HG03159 (cell line): ENCODE results near the gene IKZF3.
A peak's percentile ranks its signal among the peaks of the same experiment; 100 is the strongest.
"Not testable (repeated sequence)": the region's sequence is repeated elsewhere in the genome, so short reads cannot be mapped to it uniquely, and the experiment has no call there.

Source experiments
- ATAC-seq: cut with Tn5 transposase; IDR thresholded peaks from one replicate; pipeline ENCODE4 v1.9.1; 2021; ENCODE audit warnings: mild to moderate bottlenecking, moderate library complexity; ENCODE audit not compliant: unreplicated experiment

IKZF3 gene

DNA sequence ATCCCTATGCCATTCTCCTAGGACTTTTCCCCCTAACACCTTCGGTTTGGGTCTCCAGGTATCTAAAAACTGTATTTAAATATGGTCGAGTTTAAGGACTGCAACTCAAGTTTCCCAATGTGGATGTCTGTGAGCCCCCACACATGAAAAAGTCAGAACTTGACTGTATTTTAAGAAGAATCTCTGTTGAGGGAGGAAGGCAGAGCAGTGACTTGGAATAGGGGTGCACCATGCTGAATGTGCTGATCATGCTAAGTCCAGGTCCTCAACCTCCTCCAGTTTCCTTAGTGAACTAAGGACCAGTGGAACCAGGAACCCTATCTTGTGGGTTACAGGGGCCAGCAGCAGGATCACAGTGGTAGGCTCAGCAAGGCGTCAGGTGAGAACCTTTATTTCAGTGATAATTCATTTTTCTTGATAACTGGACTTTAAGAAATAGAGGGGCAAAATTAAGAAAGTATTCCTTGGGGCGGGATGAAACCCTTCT is 106.9 kb downstream of the IKZF3 start:
- ATAC-seq = no peak

DNA sequence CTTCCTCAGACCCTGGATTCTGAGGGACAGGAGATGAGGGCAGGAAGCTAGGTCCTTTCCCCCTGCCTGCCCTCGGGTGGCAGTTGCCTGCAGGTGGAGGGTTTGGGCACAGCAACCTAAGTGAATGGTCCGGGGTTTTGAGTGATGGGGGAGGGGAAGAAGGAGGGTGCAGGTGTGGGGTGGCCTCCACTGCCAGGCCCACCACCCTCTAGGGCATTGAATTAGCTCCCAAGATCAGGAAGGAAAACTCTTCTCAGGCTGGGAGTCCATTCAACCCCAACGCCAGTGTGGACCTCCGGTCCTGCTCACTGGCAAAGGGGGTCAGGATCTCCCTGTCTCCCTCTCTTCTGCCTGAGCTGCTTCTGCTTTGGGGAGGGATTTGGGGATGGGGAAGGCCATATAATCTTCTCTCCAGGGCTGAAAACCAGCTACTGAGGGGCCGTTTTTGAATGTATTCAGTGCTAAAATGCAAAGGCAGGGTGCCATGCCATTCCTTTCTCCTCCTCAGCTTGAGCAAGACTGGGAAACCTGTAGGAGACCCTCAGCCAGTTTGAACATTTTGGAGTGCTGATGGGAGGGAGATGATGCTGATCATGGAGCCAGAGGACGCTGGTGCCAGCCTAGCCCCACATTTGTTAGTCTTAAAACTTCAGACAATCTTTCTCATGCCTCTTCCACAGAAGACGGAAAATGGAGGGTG is 107.6 kb downstream of the IKZF3 start:
- no peak for ATAC-seq

DNA sequence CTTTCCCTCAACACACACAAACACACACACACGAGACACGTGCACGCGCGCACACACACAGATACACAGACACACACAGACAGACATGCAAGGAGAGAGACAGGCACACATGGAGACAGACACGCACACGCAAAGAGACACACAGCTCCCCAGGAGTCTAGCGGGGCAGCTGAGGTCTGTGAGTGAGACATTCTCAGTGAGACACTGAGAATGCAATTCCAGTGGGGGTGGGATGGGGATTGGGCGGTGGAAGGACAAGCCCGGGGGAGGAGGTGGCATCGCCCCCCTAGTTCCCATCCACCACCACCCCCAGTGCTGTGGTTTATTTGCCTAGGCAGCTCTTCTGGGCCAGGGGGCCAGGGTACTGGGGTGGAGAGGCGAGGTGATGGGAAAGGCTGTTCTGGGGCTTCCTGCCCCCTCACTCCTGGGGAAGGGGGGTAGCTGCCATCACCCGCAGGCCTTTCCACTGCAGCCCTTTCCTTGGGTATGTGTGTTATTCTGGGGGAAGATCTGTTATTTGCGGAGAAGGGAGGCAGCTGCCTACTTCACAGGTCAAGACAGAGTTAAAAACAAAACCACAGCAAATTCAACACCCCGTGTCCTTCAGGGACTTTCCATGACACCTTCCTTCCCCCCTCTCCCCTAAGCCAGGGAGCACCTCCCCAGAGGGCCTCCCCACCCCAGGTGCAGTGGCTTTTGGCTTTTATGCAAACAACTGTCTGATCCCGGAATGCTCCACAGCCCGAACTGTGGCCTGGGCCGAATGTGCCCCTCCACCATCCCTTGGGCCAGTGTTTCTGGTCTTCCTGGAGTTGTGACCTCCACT is 108.3 kb downstream of the IKZF3 start:
- ATAC-seq = no peak

DNA sequence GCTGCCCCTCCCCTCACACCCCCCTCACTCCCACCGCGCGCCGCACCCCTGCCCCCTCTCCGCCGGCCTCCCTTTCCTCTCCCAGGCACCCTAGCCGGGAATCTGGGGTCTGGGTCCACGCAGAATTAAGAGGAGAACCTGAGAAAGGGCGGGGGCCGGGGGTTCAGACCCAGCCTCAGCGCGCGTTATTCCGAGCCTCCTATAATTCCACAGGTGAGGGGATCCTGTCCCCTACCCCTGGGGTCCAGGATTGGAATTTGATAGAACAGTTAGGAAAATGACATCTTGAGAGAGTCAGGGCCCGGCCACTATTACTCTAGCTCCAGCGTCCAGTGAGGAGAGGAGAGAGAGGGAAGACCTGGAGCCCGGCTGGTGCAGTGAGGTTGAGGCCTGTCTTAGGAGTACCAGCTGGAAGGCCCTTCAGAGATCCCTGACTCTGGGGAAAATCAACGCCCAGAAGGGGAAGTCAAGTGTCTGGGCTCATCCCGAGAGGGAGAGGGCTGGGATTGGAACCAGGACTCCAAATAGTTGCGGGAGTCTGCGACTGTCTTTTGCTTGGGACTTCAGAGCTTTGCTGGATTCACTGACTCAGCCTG is 109.1 kb downstream of the IKZF3 start:
- ATAC-seq = no peak

DNA sequence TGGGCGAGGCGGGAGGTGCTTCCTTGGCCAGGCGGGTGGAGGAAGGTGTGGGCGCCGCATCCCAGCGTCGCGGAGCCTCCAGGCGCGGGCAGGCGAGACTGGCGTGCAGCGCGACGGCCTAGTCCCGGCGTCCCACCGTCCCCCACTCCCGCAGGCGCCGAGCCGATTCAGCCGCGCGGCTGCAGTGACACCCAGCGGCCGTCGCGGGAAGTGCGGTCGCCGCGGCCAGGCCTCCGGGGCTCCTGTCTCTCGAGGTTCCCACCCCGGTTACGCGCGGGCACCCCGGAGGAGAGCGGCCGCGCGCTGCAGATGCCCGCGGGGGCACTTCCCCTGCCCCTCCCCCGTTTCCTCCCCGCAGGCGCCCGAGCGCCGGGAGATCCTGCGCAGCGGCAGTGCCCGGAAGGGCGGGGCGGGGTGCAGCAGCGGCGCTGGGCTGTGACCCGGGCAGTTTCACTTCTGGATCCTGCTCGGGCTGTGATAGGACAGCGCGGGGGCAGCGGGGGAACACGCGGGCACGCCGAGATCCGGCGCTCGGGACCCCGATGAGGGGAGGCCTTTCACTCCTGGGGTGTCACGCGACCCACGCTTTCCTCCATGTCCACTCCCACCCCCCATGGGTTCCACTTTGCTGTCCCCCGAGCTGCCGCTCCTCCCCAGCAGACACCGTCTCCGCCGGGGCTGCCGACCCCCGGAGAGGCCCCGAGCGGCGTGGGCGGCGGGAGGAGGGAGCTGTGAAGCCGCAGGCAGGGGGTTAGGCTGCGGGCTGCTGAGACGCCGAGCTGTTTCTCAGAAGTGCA is 109.8 kb downstream of the IKZF3 start:
- ATAC-seq = peak; percentile 59

DNA sequence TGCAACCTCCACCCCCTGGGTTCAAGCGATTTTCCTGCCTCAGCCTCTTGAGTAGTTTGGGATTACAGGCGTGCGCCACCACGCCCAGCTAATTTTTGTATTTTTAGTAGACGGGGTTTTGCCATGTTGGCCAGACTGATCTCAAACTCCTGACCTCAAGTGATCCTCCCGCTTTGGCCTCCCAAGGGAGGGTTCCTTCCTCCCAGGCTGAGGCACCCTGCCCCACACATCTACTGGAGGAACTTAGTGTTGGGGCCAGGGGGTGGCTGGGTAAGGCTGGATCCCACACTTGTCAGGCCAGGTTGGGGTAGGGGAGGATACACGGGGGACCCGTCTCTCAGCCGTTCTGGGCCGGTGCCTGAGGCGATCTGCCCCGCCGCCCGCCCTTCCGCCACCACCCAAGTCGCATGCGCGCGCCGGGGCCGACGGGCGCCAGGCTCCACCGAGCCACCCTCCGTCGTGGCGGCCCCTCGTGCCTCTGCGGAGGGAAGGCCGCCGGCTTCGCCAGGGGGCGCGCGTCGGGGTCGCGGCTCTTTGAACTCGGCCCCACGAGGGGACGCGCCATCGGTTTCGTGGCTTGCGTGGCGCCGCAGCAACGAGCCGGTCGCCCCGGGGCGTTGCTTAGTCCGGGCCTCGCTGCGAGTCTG is 110.5 kb downstream of the IKZF3 start:
- ATAC-seq = peak; percentile 19

DNA sequence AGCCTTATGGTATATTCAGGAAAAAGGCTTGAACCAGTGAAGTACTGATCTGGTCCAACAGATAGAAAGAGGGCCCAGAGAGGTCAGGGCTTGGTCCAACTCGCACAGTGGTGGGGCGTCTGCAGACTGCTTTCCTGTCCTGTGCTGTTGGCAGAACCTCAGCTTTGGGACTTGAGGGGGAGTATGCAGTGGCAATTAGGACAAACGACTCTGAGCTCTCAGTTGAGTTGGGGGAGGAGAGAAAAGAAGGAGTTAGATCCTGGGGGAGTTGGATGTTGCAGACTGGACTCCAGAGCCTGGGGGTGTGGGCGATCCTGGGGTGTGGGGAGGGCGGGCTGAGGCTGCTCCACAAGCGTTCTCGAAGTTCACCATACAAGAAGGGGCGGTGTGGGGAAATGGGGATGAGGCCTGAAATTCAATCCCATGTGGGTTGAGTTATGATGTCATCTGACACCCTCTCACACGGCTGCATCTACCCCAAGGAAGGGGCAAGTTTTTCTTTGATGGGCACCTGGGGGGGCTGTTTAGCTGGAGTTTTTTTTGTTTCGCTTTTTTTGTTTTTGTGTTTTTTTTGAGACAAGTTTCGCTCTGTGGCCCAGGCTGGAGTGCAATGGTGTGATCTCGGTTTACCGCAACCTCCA is 111.8 kb downstream of the IKZF3 start:
- no peak for ATAC-seq

DNA sequence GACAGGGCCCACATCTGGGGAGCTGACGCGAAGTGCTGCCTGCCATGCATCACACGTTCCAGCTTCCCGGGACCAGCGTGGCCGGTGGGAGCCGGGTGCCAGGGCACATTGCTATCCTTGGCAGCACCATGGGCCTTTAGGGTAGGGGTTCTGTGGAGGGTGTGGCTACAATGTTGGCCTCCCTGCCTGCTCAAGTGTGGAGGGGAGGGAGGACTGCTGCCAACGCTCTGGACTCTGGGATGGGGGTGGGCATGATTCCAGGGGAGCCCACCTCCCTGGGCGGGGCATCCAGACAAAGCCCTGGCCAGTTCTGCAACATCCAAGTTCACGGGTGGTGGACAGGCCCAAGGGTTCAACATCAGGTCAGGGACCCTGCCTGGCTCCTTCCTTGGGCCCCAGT is 112.5 kb downstream of the IKZF3 start:
- ATAC-seq = no peak

DNA sequence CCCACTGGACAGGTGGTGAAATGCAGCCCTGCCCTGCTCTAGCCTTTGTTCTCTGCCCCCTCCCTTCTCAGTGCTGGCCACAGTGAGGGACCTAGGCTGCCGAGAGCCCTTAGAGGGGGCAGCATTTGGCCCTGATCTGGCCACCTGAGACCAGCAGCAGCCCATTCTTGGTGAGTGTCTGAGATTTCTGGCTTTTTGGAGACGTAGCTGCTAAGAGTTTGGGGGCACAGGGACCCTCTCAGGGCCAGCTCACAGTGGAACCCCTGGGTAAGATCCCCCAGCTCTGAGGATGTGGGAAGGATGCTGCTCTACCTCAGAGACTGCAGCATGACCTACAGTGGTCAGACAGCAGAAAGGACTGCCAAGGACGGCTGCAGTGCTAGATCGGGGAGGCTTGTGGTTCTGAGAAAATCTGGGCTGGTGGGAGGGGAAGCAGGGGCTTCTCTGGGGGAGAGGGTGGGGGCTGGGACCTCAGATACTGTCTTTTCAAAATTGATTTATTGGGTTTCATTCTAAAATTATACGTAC is 113.0 kb downstream of the IKZF3 start:
- no peak for ATAC-seq

DNA sequence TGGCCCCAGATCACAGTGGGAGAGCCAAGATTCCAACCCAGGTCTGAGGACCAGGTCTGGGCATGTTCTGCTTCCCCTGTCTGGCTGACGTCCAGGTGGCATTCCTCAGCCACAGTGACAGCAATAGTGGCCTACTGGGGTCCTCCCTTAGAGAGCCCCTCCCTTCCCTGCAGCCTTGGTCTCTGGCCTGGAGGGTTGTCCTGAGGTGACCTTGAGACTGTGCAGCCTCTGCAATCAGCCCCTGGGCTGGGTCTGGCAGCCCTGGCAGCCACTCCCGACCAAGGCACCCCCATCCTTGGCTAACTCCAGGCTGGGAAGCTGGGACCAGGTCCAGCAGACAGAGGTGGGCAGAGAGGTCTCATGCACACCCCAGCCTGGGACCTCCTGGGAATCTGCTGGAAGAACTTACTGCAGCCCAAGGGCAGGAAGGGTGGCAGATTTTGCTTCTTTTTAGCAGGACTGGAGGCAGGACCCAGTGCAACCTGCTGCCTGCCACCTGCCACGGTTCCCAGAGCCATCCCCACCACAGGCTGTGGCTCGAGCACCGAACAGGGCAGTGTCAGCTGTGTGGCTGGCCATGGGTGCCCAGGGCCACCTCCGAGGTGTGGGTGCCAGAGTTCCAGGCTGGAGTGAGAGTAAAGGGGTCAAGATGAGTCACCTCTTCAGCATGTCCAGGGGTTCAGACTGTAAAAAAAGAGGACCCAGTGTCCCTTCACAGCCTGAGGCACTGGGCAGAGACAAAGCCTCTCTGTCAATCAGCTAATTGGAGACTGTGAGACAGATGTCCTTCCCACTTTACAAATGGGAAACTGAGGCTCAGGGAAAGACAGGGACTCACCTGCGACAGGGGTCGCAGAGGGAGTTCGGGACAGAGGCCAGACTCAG is 113.7 kb downstream of the IKZF3 start:
- no peak for ATAC-seq

DNA sequence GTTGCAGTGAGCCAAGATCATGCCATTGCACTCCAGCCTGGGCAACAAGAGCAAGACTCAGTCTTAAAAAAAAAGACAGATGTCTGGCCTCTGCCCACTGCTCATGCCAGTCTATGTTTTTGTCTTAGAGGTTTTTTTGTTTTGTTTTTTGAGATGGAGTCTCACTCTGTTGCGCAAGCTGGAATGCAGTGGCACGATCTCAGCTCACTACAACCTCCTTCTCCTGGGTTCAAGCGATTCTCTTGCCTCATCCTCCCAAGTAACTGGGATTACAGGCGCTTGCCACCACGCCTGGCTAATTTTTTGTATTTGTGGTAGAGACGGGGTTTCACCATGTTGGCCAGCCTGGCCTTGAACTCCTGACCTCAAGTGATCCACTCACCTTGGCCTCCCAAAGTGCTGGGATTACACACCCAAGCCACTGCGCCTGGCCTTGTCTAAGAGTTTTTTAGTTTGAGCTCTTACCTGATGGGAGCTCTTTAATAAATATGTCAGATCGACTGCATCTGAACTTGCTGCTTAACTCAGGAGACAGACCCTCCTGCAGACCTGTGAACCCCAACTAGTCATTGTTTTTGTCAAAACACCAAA is 115.6 kb downstream of the IKZF3 start:
- not testable (repeated sequence) for ATAC-seq

DNA sequence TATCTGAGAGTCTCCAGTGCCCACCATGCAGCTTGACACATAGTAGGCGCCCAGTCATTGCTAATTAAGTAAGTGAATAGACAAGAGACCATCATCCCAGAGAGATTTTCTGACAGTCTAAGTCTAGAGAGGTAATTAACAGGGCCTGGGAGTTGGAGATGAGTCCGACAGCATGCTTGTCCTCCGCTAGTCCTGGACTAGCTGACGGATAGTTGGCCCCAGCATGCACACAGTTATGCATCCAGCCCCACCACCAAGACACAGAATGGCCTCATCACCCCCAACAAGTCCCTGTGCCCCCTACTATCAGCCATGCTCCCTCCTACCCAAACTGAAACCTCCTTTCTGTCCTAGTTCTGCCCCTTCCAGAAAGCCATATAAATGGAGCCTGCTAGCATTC is 116.4 kb downstream of the IKZF3 start:
- no peak for ATAC-seq

DNA sequence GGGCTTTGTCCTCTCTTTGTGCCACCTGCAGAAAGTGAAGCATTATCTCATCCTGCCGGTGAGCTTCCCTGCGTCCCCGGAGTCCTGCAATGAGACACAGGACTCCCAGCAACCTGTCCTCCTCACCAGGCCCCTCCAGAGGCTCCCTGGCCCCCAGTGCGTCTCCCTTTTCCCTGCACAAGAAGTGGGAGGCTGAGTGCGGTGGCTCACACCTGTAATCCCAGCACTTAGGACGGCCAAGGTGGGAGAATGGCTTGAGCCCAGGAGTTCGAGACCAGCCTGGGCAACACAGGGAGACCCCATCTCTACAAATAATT is 118.0 kb downstream of the IKZF3 start:
- no peak for ATAC-seq

DNA sequence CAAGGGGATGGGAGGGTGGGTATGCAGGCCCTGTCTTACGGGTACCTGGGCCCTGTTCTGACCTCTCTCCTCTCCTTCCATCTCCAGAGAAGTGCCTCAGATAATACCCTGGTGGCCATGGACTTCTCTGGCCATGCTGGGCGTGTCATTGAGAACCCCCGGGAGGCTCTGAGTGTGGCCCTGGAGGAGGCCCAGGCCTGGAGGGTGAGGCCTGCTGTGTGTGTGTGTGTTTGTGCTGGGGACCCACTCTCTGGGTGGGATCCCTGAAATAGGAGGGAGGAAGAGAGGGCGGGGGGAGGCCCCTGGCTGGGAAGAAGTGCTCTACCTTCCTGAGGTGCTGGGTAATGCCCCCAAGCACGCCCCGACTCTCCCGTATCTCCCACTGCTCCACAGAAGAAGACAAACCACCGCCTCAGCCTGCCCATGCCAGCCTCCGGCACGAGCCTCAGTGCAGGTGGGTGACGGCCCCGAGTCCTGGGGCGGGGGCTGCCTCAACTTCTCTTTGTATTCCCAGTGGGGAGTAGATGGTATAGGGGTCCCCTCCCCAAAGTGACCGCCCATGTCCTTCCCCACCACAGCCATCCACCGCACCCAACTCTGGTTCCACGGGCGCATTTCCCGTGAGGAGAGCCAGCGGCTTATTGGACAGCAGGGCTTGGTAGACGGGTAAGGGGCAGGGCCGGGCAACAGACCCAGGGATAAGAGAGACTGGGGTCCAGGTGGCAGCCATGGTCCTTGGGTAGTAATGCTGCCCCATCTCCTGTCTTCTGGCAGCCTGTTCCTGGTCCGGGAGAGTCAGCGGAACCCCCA is 118.6 kb downstream of the IKZF3 start:
- no peak for ATAC-seq

DNA sequence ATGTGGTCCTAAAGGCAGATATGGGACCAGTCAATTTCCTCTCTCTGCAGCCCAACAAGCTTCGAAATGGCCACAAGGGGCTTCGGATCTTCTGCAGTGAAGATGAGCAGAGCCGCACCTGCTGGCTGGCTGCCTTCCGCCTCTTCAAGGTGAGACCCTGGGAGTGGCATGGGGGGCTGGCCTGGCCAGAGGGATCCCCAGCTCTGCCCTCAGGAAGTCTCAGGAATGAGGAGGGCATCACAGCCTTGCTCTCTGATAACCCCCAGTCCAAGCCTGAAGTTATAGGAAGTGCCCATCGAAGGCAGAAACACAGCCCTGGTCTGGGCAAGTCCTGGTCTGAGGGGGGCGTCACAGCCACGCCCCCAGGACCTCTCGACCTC is 119.3 kb downstream of the IKZF3 start:
- ATAC-seq = no peak

DNA sequence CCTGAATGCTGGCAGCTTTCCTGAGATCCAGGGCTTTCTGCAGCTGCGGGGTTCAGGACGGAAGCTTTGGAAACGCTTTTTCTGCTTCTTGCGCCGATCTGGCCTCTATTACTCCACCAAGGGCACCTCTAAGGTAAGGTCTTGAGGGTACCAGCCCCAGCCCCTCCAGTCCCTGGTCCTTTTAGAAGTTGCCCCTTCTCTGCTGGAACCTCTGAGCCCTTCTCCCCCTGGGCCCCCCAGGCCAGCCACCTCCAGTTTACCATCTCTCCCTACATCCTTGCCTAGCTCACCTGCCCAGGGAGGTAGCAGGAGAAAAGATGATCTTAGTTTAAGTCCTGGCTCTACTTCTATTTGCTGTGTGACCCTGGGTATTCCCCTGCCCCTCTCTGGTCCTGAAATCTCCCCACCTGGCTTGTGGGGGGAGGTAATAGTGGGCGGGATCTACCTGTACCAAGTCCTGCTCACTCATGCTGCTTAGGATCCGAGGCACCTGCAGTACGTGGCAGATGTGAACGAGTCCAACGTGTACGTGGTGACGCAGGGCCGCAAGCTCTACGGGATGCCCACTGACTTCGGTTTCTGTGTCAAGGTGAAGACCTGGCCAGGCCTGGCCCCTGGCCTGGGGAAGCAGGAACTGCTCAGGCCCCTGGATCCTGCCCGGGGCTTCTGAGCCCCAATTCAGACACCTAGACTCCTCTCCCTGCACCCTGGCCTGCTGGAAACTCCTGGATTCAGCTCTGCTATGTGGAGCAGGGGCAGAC is 119.9 kb downstream of the IKZF3 start:
- ATAC-seq = no peak

DNA sequence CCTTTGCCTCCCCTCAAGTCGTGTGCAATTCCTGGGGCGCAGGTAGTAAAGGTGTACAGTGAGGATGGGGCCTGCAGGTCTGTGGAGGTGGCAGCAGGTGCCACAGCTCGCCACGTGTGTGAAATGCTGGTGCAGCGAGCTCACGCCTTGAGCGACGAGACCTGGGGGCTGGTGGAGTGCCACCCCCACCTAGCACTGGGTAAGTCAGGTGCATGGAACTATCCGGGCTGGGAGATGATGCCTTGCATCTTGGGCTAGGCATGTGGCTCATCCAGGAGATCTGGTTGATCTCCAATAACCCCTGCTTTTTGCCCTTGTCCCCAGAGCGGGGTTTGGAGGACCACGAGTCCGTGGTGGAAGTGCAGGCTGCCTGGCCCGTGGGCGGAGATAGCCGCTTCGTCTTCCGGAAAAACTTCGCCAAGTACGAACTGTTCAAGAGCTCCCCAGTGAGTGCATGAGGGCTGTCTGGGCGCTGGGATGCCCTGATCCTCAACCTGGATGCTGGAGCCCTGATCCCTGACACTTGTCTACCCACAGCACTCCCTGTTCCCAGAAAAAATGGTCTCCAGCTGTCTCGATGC is 121.2 kb downstream of the IKZF3 start:
- ATAC-seq = no peak
